Body of pancreas (tissue), 4 donors: ENCODE measurements around the gene CPNE5.

Source experiments
- CTCF ChIP-seq, 7 experiments: fragments of 450-650 bp in 4 of 7; fragments of 200-600 bp in 3 of 7; sonication (generic) in 3 of 7; IDR thresholded peaks; one replicate each; pipeline ENCODE4 v1.5.1; 2016 to 2019; ENCODE audit warnings: antibody characterized with exemption in 7 of 7
- POLR2A ChIP-seq, 3 donors: fragments of 450-650 bp; IDR thresholded peaks; one replicate each; pipeline ENCODE4 v1.6.1; 2016; ENCODE audit warnings: antibody characterized with exemption in 3 of 3, mild to moderate bottlenecking in 2 of 3

- TF ChIP-seq CTCF (IDR thresholded peaks at IDR 0.05) (no peak), POLR2A (IDR thresholded peaks at IDR 0.05) (no peak)
These were observed 61.4 kb downstream of the CPNE5 start for GRCh38 chr6:36777801-36778200.
